IMR-90 (cell line): ENCODE measurements around the gene PAXX. TPM values are rescaled to one million over a fixed set of nuclear protein-coding genes. Genes with fewer than 3 reads are reported as not detected.

Experiments
- ATAC-seq: fragments of 200-7000 bp; cut with Tn5 transposase; 2 replicates; pipeline ENCODE4 v1.9.1; 2020; ENCODE audit warnings: low read depth, mild to moderate bottlenecking, moderate library complexity
- BruUV-seq: library from RNA; stranded (reverse); fragments of 400-500 nt; replicated peaks from 2 replicates; lab custom pipeline; 2021; lab: Mats Ljungman, UMichigan
- CTCF ChIA-PET: fragments of 300-600 bp; formaldehyde crosslinking; extraction: SDS; loops from one replicate; lab custom pipeline; 2021; ENCODE audit warnings: antibody characterized with exemption; lab: Yijun Ruan, JAX
- POLR2A ChIA-PET: fragments of 300-600 bp; sonication (Branson Sonifier 250); formaldehyde crosslinking; loops from one replicate; lab custom pipeline; 2022; ENCODE audit warnings: antibody characterized with exemption; ENCODE audit not compliant: unreplicated experiment; lab: Charles Lee
- DNase-seq: peaks from one replicate; pipeline ENCODE4 v3.0.0; 2013
- H2AFZ ChIP-seq: replicated peaks from 2 replicates; pipeline ENCODE3; 2013; ENCODE audit warnings: low read length, mild to moderate bottlenecking; ENCODE audit not compliant: poor library complexity
- H2AK5ac ChIP-seq: 2 replicates; pipeline ENCODE4 v1.6.1; 2013; ENCODE audit warnings: low read depth, low read length, inconsistent platforms
- H2AK9ac ChIP-seq: replicated peaks from 2 replicates; pipeline ENCODE3; 2013; ENCODE audit warnings: mild to moderate bottlenecking, low read depth, low read length, moderate library complexity; ENCODE audit not compliant: poor library complexity
- H2BK120ac ChIP-seq: 2 replicates; pipeline ENCODE4 v1.6.1; 2013; ENCODE audit warnings: low read depth, low read length, inconsistent platforms
- H2BK15ac ChIP-seq: 3 replicates; pipeline ENCODE4 v1.6.1; 2013; ENCODE audit warnings: low read depth, low read length, inconsistent platforms
- H2BK20ac ChIP-seq: 2 replicates; pipeline ENCODE4 v1.6.1; 2013; ENCODE audit warnings: low read depth, mild to moderate bottlenecking, inconsistent platforms, low read length, moderate library complexity
- H2BK5ac ChIP-seq: 2 replicates; pipeline ENCODE4 v1.6.1; 2013; ENCODE audit warnings: mild to moderate bottlenecking, low read depth, low read length, inconsistent platforms; ENCODE audit not compliant: poor library complexity, severe bottlenecking
- H3K14ac ChIP-seq: replicated peaks from 2 replicates; pipeline ENCODE4 v1.6.1; 2013; ENCODE audit warnings: low read depth, low read length, inconsistent platforms
- H3K18ac ChIP-seq: 2 replicates; pipeline ENCODE4 v1.6.1; 2013; ENCODE audit warnings: low read depth, low read length, control low read depth
- H3K23ac ChIP-seq: 2 replicates; pipeline ENCODE4 v1.6.1; 2013; ENCODE audit warnings: low read depth, low read length, inconsistent platforms
- H3K27ac ChIP-seq: 2 replicates; pipeline ENCODE4 v1.5.1; 2013; ENCODE audit warnings: mild to moderate bottlenecking, control low read depth, low read length; ENCODE audit not compliant: insufficient read depth
- H3K27me3 ChIP-seq: 2 replicates; pipeline ENCODE4 v1.6.1; 2013; ENCODE audit warnings: low read length; ENCODE audit not compliant: control insufficient read depth, insufficient read depth
- H3K36me3 ChIP-seq: 2 replicates; pipeline ENCODE4 v1.6.1; 2013; ENCODE audit warnings: low read length, mixed read lengths; ENCODE audit not compliant: control insufficient read depth, insufficient read depth
- H3K4ac ChIP-seq: 2 replicates; pipeline ENCODE4 v1.6.1; 2013; ENCODE audit warnings: low read depth, low read length, inconsistent platforms
- H3K4me1 ChIP-seq: 2 replicates; pipeline ENCODE4 v1.6.1; 2013; ENCODE audit warnings: low read length, mixed read lengths; ENCODE audit not compliant: control insufficient read depth, insufficient read depth
- H3K4me2 ChIP-seq: 2 replicates; pipeline ENCODE4 v1.6.1; 2013; ENCODE audit warnings: low read depth, mild to moderate bottlenecking, control low read depth, low read length, moderate library complexity
- H3K4me3 ChIP-seq: 2 replicates; pipeline ENCODE4 v1.5.1; 2013; ENCODE audit warnings: low read depth, mild to moderate bottlenecking, control low read depth, low read length, moderate library complexity; ENCODE audit not compliant: insufficient read depth
- H3K56ac ChIP-seq: 2 replicates; pipeline ENCODE4 v1.6.1; 2013; ENCODE audit warnings: low read length, inconsistent platforms; ENCODE audit not compliant: insufficient read depth; ENCODE audit errors: extremely low read depth
- H3K79me1 ChIP-seq, 2 experiments: 2 replicates each; pipeline ENCODE4 v1.6.1; 2013; ENCODE audit warnings: low read length in 2 of 2, inconsistent platforms in 1 of 2, low read depth in 1 of 2
- H3K9ac ChIP-seq: 2 replicates; pipeline ENCODE4 v1.6.1; 2013; ENCODE audit warnings: low read depth, low read length, control low read depth
- H3K9me1 ChIP-seq: 2 replicates; pipeline ENCODE4 v1.6.1; 2013; ENCODE audit warnings: low read length, inconsistent platforms; ENCODE audit not compliant: insufficient read depth
- H3K9me3 ChIP-seq: 2 replicates; pipeline ENCODE4 v1.6.1; 2013; ENCODE audit warnings: low read length; ENCODE audit not compliant: control insufficient read depth, insufficient read depth
- H4K20me1 ChIP-seq: 2 replicates; pipeline ENCODE4 v1.6.1; 2013; ENCODE audit warnings: low read length, inconsistent platforms; ENCODE audit not compliant: insufficient read depth
- H4K5ac ChIP-seq: 2 replicates; pipeline ENCODE4 v1.6.1; 2013; ENCODE audit warnings: mild to moderate bottlenecking, low read depth, low read length, control low read depth
- H4K8ac ChIP-seq, 2 experiments: 2 replicates each; pipeline ENCODE4 v1.6.1; 2013; ENCODE audit warnings: low read depth in 2 of 2, low read length in 2 of 2, control low read depth in 1 of 2, inconsistent platforms in 1 of 2
- H4K91ac ChIP-seq: 2 replicates; pipeline ENCODE4 v1.6.1; 2013; ENCODE audit warnings: low read depth, low read length, inconsistent platforms; ENCODE audit not compliant: insufficient read depth
- CEBPB ChIP-seq: IDR thresholded peaks from 2 replicates; pipeline ENCODE4 v1.6.1; 2012; ENCODE audit warnings: low read depth, low read length, improper control_type of control experiment
- MAZ ChIP-seq: IDR thresholded peaks from 2 replicates; pipeline ENCODE4 v1.6.1; 2012; ENCODE audit warnings: low read depth, mild to moderate bottlenecking, low read length, improper control_type of control experiment, moderate library complexity, borderline replicate concordance
- MXI1 ChIP-seq: IDR thresholded peaks from 2 replicates; pipeline ENCODE4 v1.6.1; 2012; ENCODE audit warnings: low read depth, mild to moderate bottlenecking, low read length, moderate library complexity, borderline replicate concordance
- RAD21 ChIP-seq: IDR thresholded peaks from 2 replicates; pipeline ENCODE4 v1.6.1; 2012; ENCODE audit warnings: low read length, improper control_type of control experiment
- RCOR1 ChIP-seq: IDR thresholded peaks from 2 replicates; pipeline ENCODE4 v1.6.1; 2012; ENCODE audit warnings: mild to moderate bottlenecking, low read length, improper control_type of control experiment; ENCODE audit not compliant: insufficient replicate concordance
- WGBS, 2 experiments: methylation state at CpG; one replicate each; pipeline versions ENCODE4 v1.1.5 to v1.1.7; 2013; ENCODE audit warnings: missing lambda C conversion rate in 2 of 2; ENCODE audit not compliant: insufficient read length in 1 of 2; ENCODE audit errors: extremely low coverage in 2 of 2; 5-methylcytosine and 5-hydroxymethylcytosine counted together
- dilution Hi-C: fragments of 300-500 bp; cut with HindIII; formaldehyde crosslinking; loops from one replicate; pipeline ENCODE4 v1.14.3; 2018; ENCODE audit warnings: low sequenced_read_pairs; ENCODE audit not compliant: unreplicated experiment
- in situ Hi-C: fragments of 300-500 bp; cut with MboI; formaldehyde crosslinking; loops from 3 replicates; pipeline ENCODE4 v1.14.3; 2019; ENCODE audit warnings: low sequenced_read_pairs, inconsistent platforms, mixed read lengths
- intact Hi-C: fragments of 100-400 bp; cut with micrococcal nuclease; formaldehyde crosslinking; loops from 2 replicates; pipeline ENCODE4 v1.10.0; 2022
- polyA plus RNA-seq, 3 experiments: library from polyadenylated mRNA; depleted of rRNA; stranded (reverse); fragments of >200 nt; gene quantifications; 2 replicates each; pipeline ENCODE4 v1.2.3, GENCODE V29; 2012; ENCODE audit warnings: low replicate concordance in 1 of 3
- total RNA-seq: library from RNA; depleted of rRNA; stranded (reverse); fragments of >200 nt; gene quantifications from 2 replicates; pipeline ENCODE4 v1.2.3, GENCODE V29; 2012
- TF ChIP-seq, protein P1 (sequence below): fragments of 150-350 bp; IDR thresholded peaks from 2 replicates; pipeline ENCODE4 v1.6.1; 2017; ENCODE audit warnings: mild to moderate bottlenecking, antibody characterized with exemption, low read length, low read depth
- TF ChIP-seq, protein P2 (sequence below): fragments of 150-350 bp; IDR thresholded peaks from 2 replicates; pipeline ENCODE4 v1.6.1; 2016; ENCODE audit warnings: low read depth, mild to moderate bottlenecking, low read length, moderate library complexity, borderline replicate concordance

PAXX gene
- total and polyA plus RNA-seq, 2 of the 4 experiments (the other 2 are of a cell fraction) = 5.7 to 24.6 TPM

DNA sequence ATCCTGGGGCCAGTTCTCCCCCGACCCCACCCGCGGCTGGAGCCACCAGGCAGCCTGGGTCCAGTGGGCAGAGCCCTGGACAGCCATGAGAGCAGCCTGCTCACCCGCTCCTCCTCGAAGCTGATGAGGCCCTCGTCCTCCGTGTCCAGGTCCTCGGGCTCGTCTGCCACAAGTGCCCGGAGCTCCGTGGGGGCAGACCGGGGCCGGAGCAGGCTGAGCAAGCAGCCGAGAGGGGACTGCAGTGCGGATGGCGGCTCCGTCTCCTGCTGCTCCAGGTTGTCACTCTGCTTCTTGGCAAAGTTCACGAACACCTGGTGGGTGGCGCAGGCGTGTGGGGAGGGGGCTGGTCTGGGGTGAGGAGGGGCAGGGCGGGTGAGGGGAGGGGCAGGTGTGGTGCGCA is 16.1 kb downstream of the PAXX start:
- dilution Hi-C loops (no loop called here), in situ Hi-C loops (no loop called here), intact Hi-C loops (no loop called here)
- H4K8ac ChIP-seq = no peak overlapping the region
- no peaks in the 10 kb centered on the region for H3K9me3 ChIP-seq
- H2BK5ac ChIP-seq = no peak overlapping the region
- no peak overlapping the region for H3K18ac ChIP-seq
- no peak overlapping the region for H3K27ac ChIP-seq
- H3K14ac ChIP-seq = no peak overlapping the region
- ChIA-PET CTCF (no interaction called here), POLR2A (no interaction called here)
- H3K27me3 ChIP-seq = no peaks in the 10 kb centered on the region
- no peak overlapping the region for H4K91ac ChIP-seq
- no peaks in the 10 kb centered on the region for H3K79me1 ChIP-seq
- no peak overlapping the region for H2BK15ac ChIP-seq
- no TSS peak for BruUV-seq
- 94% methylated on average over 6 of the region's 22 CpGs; no CpG with 5 or more reads in 1 of the 2 experiments for WGBS, 2 experiments
- H3K23ac ChIP-seq = no peak overlapping the region
- H3K4me3 ChIP-seq = no peak overlapping the region
- no peak overlapping the region for H3K4ac ChIP-seq
- peaks cover 23% of the 10 kb centered on the region for H3K36me3 ChIP-seq
- H3K56ac ChIP-seq = no peak overlapping the region
- peaks cover 8% of the 10 kb centered on the region for H4K20me1 ChIP-seq
- H2AK5ac ChIP-seq = no peak overlapping the region; the same call in 1 of the 2 replicates
- no peak overlapping the region for H2BK120ac ChIP-seq
- DNase-seq = no peak
- H2AK9ac ChIP-seq = no peak overlapping the region
- no peak for TF ChIP-seq RCOR1
- TF ChIP-seq RAD21 = no peak
- TF ChIP-seq, protein P1, sequence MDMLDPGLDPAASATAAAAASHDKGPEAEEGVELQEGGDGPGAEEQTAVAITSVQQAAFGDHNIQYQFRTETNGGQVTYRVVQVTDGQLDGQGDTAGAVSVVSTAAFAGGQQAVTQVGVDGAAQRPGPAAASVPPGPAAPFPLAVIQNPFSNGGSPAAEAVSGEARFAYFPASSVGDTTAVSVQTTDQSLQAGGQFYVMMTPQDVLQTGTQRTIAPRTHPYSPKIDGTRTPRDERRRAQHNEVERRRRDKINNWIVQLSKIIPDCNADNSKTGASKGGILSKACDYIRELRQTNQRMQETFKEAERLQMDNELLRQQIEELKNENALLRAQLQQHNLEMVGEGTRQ = no peak
- TF ChIP-seq MXI1 = no peak
- TF ChIP-seq MAZ = no peak
- TF ChIP-seq, protein P2, sequence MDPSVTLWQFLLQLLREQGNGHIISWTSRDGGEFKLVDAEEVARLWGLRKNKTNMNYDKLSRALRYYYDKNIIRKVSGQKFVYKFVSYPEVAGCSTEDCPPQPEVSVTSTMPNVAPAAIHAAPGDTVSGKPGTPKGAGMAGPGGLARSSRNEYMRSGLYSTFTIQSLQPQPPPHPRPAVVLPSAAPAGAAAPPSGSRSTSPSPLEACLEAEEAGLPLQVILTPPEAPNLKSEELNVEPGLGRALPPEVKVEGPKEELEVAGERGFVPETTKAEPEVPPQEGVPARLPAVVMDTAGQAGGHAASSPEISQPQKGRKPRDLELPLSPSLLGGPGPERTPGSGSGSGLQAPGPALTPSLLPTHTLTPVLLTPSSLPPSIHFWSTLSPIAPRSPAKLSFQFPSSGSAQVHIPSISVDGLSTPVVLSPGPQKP = no peak
- no peak for TF ChIP-seq CEBPB
- peaks cover 5% of the 10 kb centered on the region; the same call in 1 of the 2 replicates for H3K9me1 ChIP-seq
- H2AFZ ChIP-seq = no peak overlapping the region
- no peak for ATAC-seq
- H3K4me1 ChIP-seq = peaks cover 11% of the 10 kb centered on the region
- no peak overlapping the region for H3K4me2 ChIP-seq
- H3K9ac ChIP-seq = no peak overlapping the region
- no peak overlapping the region for H4K5ac ChIP-seq
- no peak overlapping the region for H2BK20ac ChIP-seq
